Measurements from ENCODE around the gene AKAP13.

- no peak for TF ChIP-seq CTCF (IDR thresholded peaks at IDR 0.05)
- no peak for TF ChIP-seq EZH2 (IDR thresholded peaks at IDR 0.05; ENCODE audit: borderline replicate concordance, insufficient read depth, low read depth, low read length, poor library complexity, severe bottlenecking)
Observed at GRCh38 chr15:85595804-85596536, 215.6 kb downstream of the AKAP13 start.

Data from B cell (primary cell).